HCT116 (cell line): ENCODE data around the gene GRIN2C. TPM values are rescaled to one million over a fixed set of nuclear protein-coding genes. Genes with fewer than 3 reads are reported as not detected.
"Not testable (repeated sequence)": the region's sequence is repeated elsewhere in the genome, so short reads cannot be mapped to it uniquely, and the experiment has no call there.

Source experiments
- ATAC-seq: fragments of 200-7000 bp; cut with Tn5 transposase; 2 replicates; pipeline ENCODE4 v1.9.1; 2020; ENCODE audit warnings: mild to moderate bottlenecking, moderate library complexity
- Bru-seq: library from RNA; stranded (reverse); fragments of 400-500 nt; gene quantifications from one replicate; lab custom pipeline; 2021; lab: Mats Ljungman, UMichigan
- BruChase-seq, 2 experiments: library from RNA; stranded (reverse); fragments of 400-500 nt; gene quantifications; one replicate each; lab custom pipeline; 2021; lab: Mats Ljungman, UMichigan
- BruUV-seq: library from RNA; stranded (reverse); fragments of 400-500 nt; replicated peaks from 2 replicates; lab custom pipeline; 2021; lab: Mats Ljungman, UMichigan
- CTCF ChIA-PET: fragments of 300-600 bp; sonication (Branson Sonifier 250); formaldehyde crosslinking; loops from one replicate; lab custom pipeline; 2021; ENCODE audit warnings: antibody characterized with exemption; lab: Charles Lee
- POLR2A ChIA-PET: fragments of 300-600, 350-600 bp; sonication (Branson Sonifier 250); formaldehyde crosslinking; loops from one replicate; lab custom pipeline; 2021; ENCODE audit warnings: antibody characterized with exemption; lab: Charles Lee
- RAD21 ChIA-PET, 2 experiments: fragments of 300-600 bp; sonication (Branson Sonifier 250); formaldehyde crosslinking; loops; one replicate each; lab custom pipeline; 2023; ENCODE audit warnings: low total read pairs in 2 of 2; ENCODE audit not compliant: uncharacterized antibody in 2 of 2, unreplicated experiment in 2 of 2, low non-redundant PET in 1 of 2; lab: Charles Lee
- DNase-seq: peaks from one replicate; pipeline ENCODE4 v3.0.0-alpha.2; 2010; ENCODE audit warnings: low read depth, low spot score
- H2AFZ ChIP-seq: fragments of 200-600 bp; shearing (Covaris generic), sonication (generic); 2 replicates; pipeline ENCODE4 v1.6.1; 2017; ENCODE audit warnings: low read depth, mixed run types, mixed read lengths, antibody characterized with exemption, low read length; ENCODE audit not compliant: poor library complexity, severe bottlenecking
- H3K27ac ChIP-seq: 2 replicates; pipeline ENCODE4 v1.5.1; 2012; ENCODE audit warnings: low read depth, low read length
- H3K27me3 ChIP-seq: fragments of 200-600 bp; sonication (generic); 2 replicates; pipeline ENCODE4 v1.6.1; 2016; ENCODE audit warnings: mixed run types, low read length, mixed read lengths; ENCODE audit not compliant: insufficient read depth
- H3K36me3 ChIP-seq, 2 experiments: fragments of 200-500 bp in 1 of 2; fragments of 200-600 bp in 1 of 2; sonication (Bioruptor generic) in 1 of 2; sonication (generic) in 1 of 2; 2 replicates each; pipeline versions ENCODE4 v1.5.1 to v1.6.1; 2014 to 2016; ENCODE audit warnings: low read length in 2 of 2, inconsistent platforms in 1 of 2, mixed read lengths in 1 of 2, mixed run types in 1 of 2; ENCODE audit not compliant: insufficient read depth in 2 of 2, control insufficient read depth in 1 of 2
- H3K4me1 ChIP-seq, 2 experiments: fragments of 200-600 bp in 1 of 2; sonication (generic) in 1 of 2; 2 replicates each; pipeline versions ENCODE4 v1.5.1 to v1.6.1; 2012 to 2017; ENCODE audit warnings: low read length in 2 of 2, inconsistent platforms in 1 of 2, mild to moderate bottlenecking in 1 of 2, mixed read lengths in 1 of 2, mixed run types in 1 of 2, moderate library complexity in 1 of 2; ENCODE audit not compliant: insufficient read depth in 2 of 2, control insufficient read depth in 1 of 2
- H3K4me2 ChIP-seq: fragments of 200-600 bp; sonication (generic); 2 replicates; pipeline ENCODE4 v1.6.1; 2017; ENCODE audit warnings: mixed run types, low read length, mixed read lengths
- H3K4me3 ChIP-seq, 2 experiments: fragments of 200-600 bp in 1 of 2; sonication (generic) in 1 of 2; replicated peaks in 1 of 2; 2 replicates each; pipeline ENCODE4 v1.5.1; 2011 to 2016; ENCODE audit warnings: low read length in 2 of 2, control low read depth in 1 of 2, low read depth in 1 of 2, mild to moderate bottlenecking in 1 of 2, mixed read lengths in 1 of 2, mixed run types in 1 of 2
- H3K79me2 ChIP-seq: fragments of 200-600 bp; sonication (generic); 2 replicates; pipeline ENCODE4 v1.6.1; 2017; ENCODE audit warnings: mild to moderate bottlenecking, mixed run types, low read length, moderate library complexity, mixed read lengths; ENCODE audit not compliant: insufficient read depth
- H3K9ac ChIP-seq: fragments of 200-600 bp; sonication (generic); 2 replicates; pipeline ENCODE4 v1.6.1; 2016; ENCODE audit warnings: low read length, mixed read lengths
- H3K9me2 ChIP-seq: fragments of 200-600 bp; sonication (generic), shearing (Covaris generic); 2 replicates; pipeline ENCODE4 v1.6.1; 2017; ENCODE audit warnings: mixed run types, mild to moderate bottlenecking, moderate library complexity; ENCODE audit not compliant: insufficient read depth
- H3K9me3 ChIP-seq, 2 experiments: fragments of 200-500 bp in 1 of 2; fragments of 200-600 bp in 1 of 2; sonication (Bioruptor generic) in 1 of 2; sonication (generic) in 1 of 2; 2 replicates each; pipeline ENCODE4 v1.6.1; 2014 to 2017; ENCODE audit warnings: low read length in 2 of 2, mixed read lengths in 2 of 2, inconsistent platforms in 1 of 2, low read depth in 1 of 2, mild to moderate bottlenecking in 1 of 2, mixed run types in 1 of 2, moderate library complexity in 1 of 2; ENCODE audit not compliant: control insufficient read depth in 1 of 2, insufficient read depth in 1 of 2
- H4K20me1 ChIP-seq: fragments of 200-600 bp; sonication (generic), shearing (Covaris generic); 2 replicates; pipeline ENCODE4 v1.6.1; 2017; ENCODE audit warnings: mixed run types, mild to moderate bottlenecking, moderate library complexity; ENCODE audit not compliant: insufficient read depth
- MAX ChIP-seq: IDR thresholded peaks from 2 replicates; pipeline ENCODE4 v1.6.1; 2012
- SRF ChIP-seq: IDR thresholded peaks from 2 replicates; pipeline ENCODE4 v1.6.1; 2012; ENCODE audit warnings: low read depth
- YY1 ChIP-seq: IDR thresholded peaks from 2 replicates; pipeline ENCODE4 v1.6.1; 2011; ENCODE audit warnings: low read length, low read depth, moderate library complexity, mild to moderate bottlenecking; ENCODE audit not compliant: insufficient replicate concordance; ENCODE audit errors: extremely low read depth
- ZNF274 ChIP-seq: fragments of 200-500 bp; sonication (Bioruptor generic); IDR thresholded peaks from 2 replicates; pipeline ENCODE4 v1.6.1; 2014; ENCODE audit warnings: mild to moderate bottlenecking, low read depth, low read length, inconsistent platforms
- intact Hi-C: fragments of 100-400 bp; cut with micrococcal nuclease; formaldehyde crosslinking; loops from 2 replicates; pipeline ENCODE4 v1.10.0; 2022
- long read RNA-seq: library from polyadenylated mRNA; unstranded; transcript quantifications from one replicate; pipeline ENCODE4 v2.0.0, GENCODE V29; 2021; ENCODE audit not compliant: unreplicated experiment
- polyA plus RNA-seq: library from polyadenylated mRNA; unstranded; fragments of >200 nt; gene quantifications from 2 replicates; pipeline ENCODE4 v1.2.1, GENCODE V29; 2012; ENCODE audit warnings: missing spikeins
- total RNA-seq: library from RNA; stranded (reverse); gene quantifications from one replicate; pipeline ENCODE4 v1.2.1, GENCODE V29; 2021; ENCODE audit not compliant: unreplicated experiment
- TF ChIP-seq, protein P1 (sequence below), 3 experiments: fragments of 200-600 bp in 1 of 3; sonication (generic) in 1 of 3; IDR thresholded peaks in 2 of 3; conservative IDR thresholded peaks in 1 of 3; 2 replicates each; pipeline ENCODE4 v1.5.1; 2012 to 2017; ENCODE audit warnings: low read depth in 2 of 3, low read length in 2 of 3, antibody characterized with exemption in 1 of 3, borderline replicate concordance in 1 of 3, control low read depth in 1 of 3, mild to moderate bottlenecking in 1 of 3, mixed read lengths in 1 of 3, mixed run types in 1 of 3, moderate library complexity in 1 of 3; ENCODE audit not compliant: insufficient read depth in 1 of 3

The GRIN2C gene
- total RNA-seq = 2.2 TPM
- 1.0 and 1.1 TPM in 2 replicates for polyA plus RNA-seq
- Bru-seq, nascent RNA = percentile 41 among the genes with signal in this experiment
- BruChase-seq, experiment 1, labeled RNA remaining after a 6-hour chase = percentile 76 among the genes with signal in this experiment
- percentile 55 among the genes with signal in this experiment for BruChase-seq, experiment 2, labeled RNA remaining after a 2-hour chase
- long read RNA-seq, partial matches to known transcripts = 0 of 2 reads
- long read RNA-seq, other reads (novel, unspliced or antisense) = 2 of 2 reads

GRCh38 chr17:74859459-74860228 lies at the start of gene GRIN2C:
Gene GRIN2C (minus strand): TSS chr17:74859885. CDS start chr17:74855092, 4,793 bp downstream.
- TF ChIP-seq SRF (no peak), ZNF274 (no peak), YY1 (no peak), MAX (no peak)
- TF ChIP-seq, protein P1, sequence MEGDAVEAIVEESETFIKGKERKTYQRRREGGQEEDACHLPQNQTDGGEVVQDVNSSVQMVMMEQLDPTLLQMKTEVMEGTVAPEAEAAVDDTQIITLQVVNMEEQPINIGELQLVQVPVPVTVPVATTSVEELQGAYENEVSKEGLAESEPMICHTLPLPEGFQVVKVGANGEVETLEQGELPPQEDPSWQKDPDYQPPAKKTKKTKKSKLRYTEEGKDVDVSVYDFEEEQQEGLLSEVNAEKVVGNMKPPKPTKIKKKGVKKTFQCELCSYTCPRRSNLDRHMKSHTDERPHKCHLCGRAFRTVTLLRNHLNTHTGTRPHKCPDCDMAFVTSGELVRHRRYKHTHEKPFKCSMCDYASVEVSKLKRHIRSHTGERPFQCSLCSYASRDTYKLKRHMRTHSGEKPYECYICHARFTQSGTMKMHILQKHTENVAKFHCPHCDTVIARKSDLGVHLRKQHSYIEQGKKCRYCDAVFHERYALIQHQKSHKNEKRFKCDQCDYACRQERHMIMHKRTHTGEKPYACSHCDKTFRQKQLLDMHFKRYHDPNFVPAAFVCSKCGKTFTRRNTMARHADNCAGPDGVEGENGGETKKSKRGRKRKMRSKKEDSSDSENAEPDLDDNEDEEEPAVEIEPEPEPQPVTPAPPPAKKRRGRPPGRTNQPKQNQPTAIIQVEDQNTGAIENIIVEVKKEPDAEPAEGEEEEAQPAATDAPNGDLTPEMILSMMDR (IDR thresholded peaks at IDR 0.05 in 2 of 3, conservative IDR thresholded peaks at IDR 0.05 in 1 of 3; ENCODE audit: borderline replicate concordance in 1 of 3, insufficient read depth in 1 of 3, low read depth in 2 of 3, low read length in 2 of 3) = peak in 1 of 3 experiments; percentile 35; a peak in 2 of 6 replicates
- H3K27me3 ChIP-seq = no peaks in the 10 kb centered on the region; the same call in 1 of the 2 replicates
- H3K9ac ChIP-seq = no peak within 1 kb of the TSS
- H3K36me3 ChIP-seq = peaks cover 6 to 15% of the 10 kb centered on the region in 2 experiments; a peak in 3 of 4 replicates
- CTCF ChIA-PET = interaction anchor here (0.7 to 3.0 kb wide), 4 partner anchors 10 to 115 kb away, joined by 3 to 17 read pairs (median 4); no protein-coding TSS in a partner anchor
- H2AFZ ChIP-seq = no peak within 1 kb of the TSS
- H3K27ac ChIP-seq = no peak within 1 kb of the TSS
- RAD21 ChIA-PET = no interaction called here
- no peaks in the 10 kb centered on the region for H3K9me3 ChIP-seq
- DNase-seq = no peak
- POLR2A ChIA-PET = interaction anchor here (2.3 kb wide), 1 partner anchor 13 kb away, joined by 12 read pairs; the partner anchor contains the start of gene FDXR
- peaks cover 0 to 13% of the 10 kb centered on the region in 2 experiments; a peak in 1 of 4 replicates for H3K4me1 ChIP-seq
- no peaks in the 10 kb centered on the region for H3K9me2 ChIP-seq
- H3K4me3 ChIP-seq = no peak within 1 kb of the TSS; a peak in 1 of 4 replicates
- ATAC-seq = peak; percentile 47
- H3K4me2 ChIP-seq = peak within 1 kb of the TSS; percentile 61
- BruUV-seq = no TSS peak
- intact Hi-C loops = no loop called here
- H4K20me1 ChIP-seq = no peaks in the 10 kb centered on the region
- no peaks in the 10 kb centered on the region for H3K79me2 ChIP-seq

- peaks cover 0 to 16% of the 10 kb centered on the region in 2 experiments; a peak in 2 of 4 replicates for H3K4me1 ChIP-seq
- H3K4me3 ChIP-seq, H3K9me3 ChIP-seq, H3K27me3 ChIP-seq, intact Hi-C loops, H3K9me2 ChIP-seq, H3K36me3 ChIP-seq, H3K4me2 ChIP-seq, ATAC-seq, H3K79me2 ChIP-seq, POLR2A ChIA-PET, CTCF ChIA-PET, BruUV-seq, RAD21 ChIA-PET, DNase-seq, H2AFZ ChIP-seq, H3K9ac ChIP-seq, H3K27ac ChIP-seq, H4K20me1 ChIP-seq: not testable (repeated sequence)
Measured at GRCh38 chr17:74909097-74909496, 49.4 kb upstream of the GRIN2C start.
